Ammon's horn (tissue), 1 donor: Measurements from ENCODE around the gene SRGAP3.
A peak's percentile ranks its signal among the peaks of the same experiment; 100 is the strongest.

Experiments
- DNase-seq: peaks from one replicate; pipeline ENCODE4 v3.0.0-alpha.2; 2016; ENCODE audit warnings: low spot score

Gene SRGAP3

GRCh38 chr3:8964436-8965370 lies 284.7 kb downstream of the SRGAP3 start:
- DNase-seq: peak; percentile 61

- peak; percentile 87 for DNase-seq
Observed at GRCh38 chr3:8963137-8963853, 286.2 kb downstream of the SRGAP3 start, which contains the start of gene RAD18. Gene RAD18, minus strand, starts transcription at chr3:8963472. Its CDS starts 87 bp downstream, at chr3:8963385.

GRCh38 chr3:8962226-8962861 lies 287.1 kb downstream of the SRGAP3 start:
- no peak for DNase-seq

GRCh38 chr3:8959668-8960067 lies 289.8 kb downstream of the SRGAP3 start:
- DNase-seq: no peak

- no peak for DNase-seq
Observed at GRCh38 chr3:8954938-8955763, 294.3 kb downstream of the SRGAP3 start.

GRCh38 chr3:8953313-8953712 lies 296.1 kb downstream of the SRGAP3 start:
- DNase-seq: no peak

GRCh38 chr3:8952130-8952529 lies 297.3 kb downstream of the SRGAP3 start:
- DNase-seq: no peak

- DNase-seq: no peak
Observed at GRCh38 chr3:8945890-8946600, 303.4 kb downstream of the SRGAP3 start.

- no peak for DNase-seq
Observed at GRCh38 chr3:8942746-8943488, 306.5 kb downstream of the SRGAP3 start.

- no peak for DNase-seq
Observed at GRCh38 chr3:8942115-8942514, 307.3 kb downstream of the SRGAP3 start.

GRCh38 chr3:8938021-8938420 lies 311.4 kb downstream of the SRGAP3 start:
- DNase-seq: no peak

- peak; percentile 17 for DNase-seq
Observed at GRCh38 chr3:8937064-8938020, 312.1 kb downstream of the SRGAP3 start.

GRCh38 chr3:8932507-8932906 lies 316.9 kb downstream of the SRGAP3 start:
- no peak for DNase-seq

GRCh38 chr3:8931342-8931741 lies 318.1 kb downstream of the SRGAP3 start:
- DNase-seq: no peak
